ENCODE results near the gene CYP3A5.

GRCh38 chr7:99685129-99685758, 5.4 kb upstream of the CYP3A5 start:
- TF ChIP-seq CTCF (IDR thresholded peaks at IDR 0.05) (no peak), POLR2A (IDR thresholded peaks at IDR 0.05) (no peak)
